Sigmoid colon (tissue), 7 donors: Measurements from ENCODE around the gene RBPJ. TPM values are rescaled to one million over a fixed set of nuclear protein-coding genes. Genes with fewer than 3 reads are reported as not detected.
"Not testable (repeated sequence)": the region's sequence is repeated elsewhere in the genome, so short reads cannot be mapped to it uniquely, and the experiment has no call there.

Source experiments
- DNase-seq: peaks from one replicate; pipeline ENCODE4 v3.0.0-alpha.2; 2019
- H3K27ac ChIP-seq, 4 donors: fragments of 200-600 bp; sonication (generic); one replicate each; pipeline ENCODE4 v1.5.1; 2016 to 2019; ENCODE audit warnings: mild to moderate bottlenecking in 1 of 4
- H3K27me3 ChIP-seq, 3 donors: fragments of 200-600 bp; sonication (generic); one replicate each; pipeline ENCODE4 v1.5.1; 2019; ENCODE audit warnings: mild to moderate bottlenecking in 1 of 3
- H3K36me3 ChIP-seq, 4 donors: fragments of 200-600 bp; sonication (generic); one replicate each; pipeline ENCODE4 v1.5.1; 2016 to 2019
- H3K4me1 ChIP-seq, 4 donors: fragments of 200-600 bp; sonication (generic); one replicate each; pipeline ENCODE4 v1.5.1; 2017 to 2019
- H3K4me3 ChIP-seq, 4 donors: fragments of 200-600 bp; sonication (generic); one replicate each; pipeline ENCODE4 v1.5.1; 2017 to 2019; ENCODE audit warnings: mild to moderate bottlenecking in 2 of 4, moderate library complexity in 1 of 4
- H3K9me3 ChIP-seq, 4 donors: fragments of 200-600 bp in 3 of 4; sonication (generic) in 3 of 4; one replicate each; pipeline versions ENCODE4 v1.5.1 to v1.6.1; 2013 to 2019
- EP300 ChIP-seq, 4 donors: sonication (generic); formaldehyde crosslinking; IDR thresholded peaks; one replicate each; pipeline ENCODE4 v1.6.1; 2017; ENCODE audit warnings: antibody characterized with exemption in 4 of 4
- POLR2A ChIP-seq, 2 donors: fragments of 450-650 bp; IDR thresholded peaks; one replicate each; pipeline ENCODE4 v1.6.1; 2016; ENCODE audit warnings: antibody characterized with exemption in 2 of 2, mild to moderate bottlenecking in 2 of 2, moderate library complexity in 2 of 2
- POLR2AphosphoS5 ChIP-seq, 4 donors: sonication (generic); formaldehyde crosslinking; IDR thresholded peaks; one replicate each; pipeline ENCODE4 v1.6.1; 2017; ENCODE audit warnings: antibody characterized with exemption in 4 of 4
- WGBS, 2 donors: extraction: QIAGEN DNeasy Blood & Tissue Kit; methylation state at CpG; one replicate each; pipeline ENCODE4 v1.1.7; 2013; 5-methylcytosine and 5-hydroxymethylcytosine counted together
- intact Hi-C: fragments of 100-400 bp; cut with DNase I; formaldehyde crosslinking; loops from one replicate; pipeline ENCODE4 v1.15.1; 2023
- polyA plus RNA-seq, 3 donors: library from polyadenylated mRNA; stranded (reverse); fragments of 200-250 nt; gene quantifications; one replicate each; pipeline ENCODE4 v1.2.3, GENCODE V29; 2013
- total RNA-seq, 4 donors: library from RNA; depleted of rRNA; stranded (reverse); fragments of >200 nt; gene quantifications; one replicate each; pipeline ENCODE4 v1.1.0, GENCODE V29; 2016
- TF ChIP-seq, protein P1 (sequence below), 4 experiments: fragments of 450-650 bp in 3 of 4; fragments of 200-600 bp in 1 of 4; IDR thresholded peaks; one replicate each; pipeline ENCODE4 v1.5.1; 2016 to 2019; ENCODE audit warnings: antibody characterized with exemption in 4 of 4, mild to moderate bottlenecking in 3 of 4, moderate library complexity in 2 of 4
- donor health status: healthy with polysubstance abuse.
- donor health status: Bipolar disorder and iron deficiency.
- donor health status: healthy.

The RBPJ gene
- total and polyA plus RNA-seq, 7 donors, result 15.0 to 114 (median 78.4) TPM

GRCh38 chr4:26356081-26356501, 35.3 kb downstream of the RBPJ start:
- Histone ChIP-seq H3K36me3 (no peaks in the 10 kb centered on the region), H3K4me3 (no peak overlapping the region), H3K9me3 (no peaks in the 10 kb centered on the region), H3K4me1 (peaks cover 0 to 37% (median 22%) of the 10 kb centered on the region in 4 donors), H3K27ac (no peak overlapping the region), H3K27me3 (no peaks in the 10 kb centered on the region)
- WGBS, 2 donors, result 41 to 63% methylated on average over 2 of the region's 2 CpGs
- TF ChIP-seq, protein P1, sequence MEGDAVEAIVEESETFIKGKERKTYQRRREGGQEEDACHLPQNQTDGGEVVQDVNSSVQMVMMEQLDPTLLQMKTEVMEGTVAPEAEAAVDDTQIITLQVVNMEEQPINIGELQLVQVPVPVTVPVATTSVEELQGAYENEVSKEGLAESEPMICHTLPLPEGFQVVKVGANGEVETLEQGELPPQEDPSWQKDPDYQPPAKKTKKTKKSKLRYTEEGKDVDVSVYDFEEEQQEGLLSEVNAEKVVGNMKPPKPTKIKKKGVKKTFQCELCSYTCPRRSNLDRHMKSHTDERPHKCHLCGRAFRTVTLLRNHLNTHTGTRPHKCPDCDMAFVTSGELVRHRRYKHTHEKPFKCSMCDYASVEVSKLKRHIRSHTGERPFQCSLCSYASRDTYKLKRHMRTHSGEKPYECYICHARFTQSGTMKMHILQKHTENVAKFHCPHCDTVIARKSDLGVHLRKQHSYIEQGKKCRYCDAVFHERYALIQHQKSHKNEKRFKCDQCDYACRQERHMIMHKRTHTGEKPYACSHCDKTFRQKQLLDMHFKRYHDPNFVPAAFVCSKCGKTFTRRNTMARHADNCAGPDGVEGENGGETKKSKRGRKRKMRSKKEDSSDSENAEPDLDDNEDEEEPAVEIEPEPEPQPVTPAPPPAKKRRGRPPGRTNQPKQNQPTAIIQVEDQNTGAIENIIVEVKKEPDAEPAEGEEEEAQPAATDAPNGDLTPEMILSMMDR (IDR thresholded peaks at IDR 0.05), result no peak
- TF ChIP-seq POLR2AphosphoS5 (IDR thresholded peaks at IDR 0.05), result no peak
- no peak for TF ChIP-seq EP300 (IDR thresholded peaks at IDR 0.05)
- no peak for TF ChIP-seq POLR2A (IDR thresholded peaks at IDR 0.05)
- no peak for DNase-seq
- intact Hi-C loops, result no loop called here

- 57 to 89% methylated on average over 32 of the region's 32 CpGs for WGBS, 2 donors
- H3K27ac ChIP-seq, DNase-seq, intact Hi-C loops, H3K9me3 ChIP-seq, H3K36me3 ChIP-seq, H3K27me3 ChIP-seq, H3K4me3 ChIP-seq: not testable (repeated sequence)
- H3K4me1 ChIP-seq, result peaks cover 0 to 51% (median 35%) of the 10 kb centered on the region in 4 donors
Observed at GRCh38 chr4:26359521-26359920, 38.7 kb downstream of the RBPJ start.

GRCh38 chr4:26360273-26360672, 39.5 kb downstream of the RBPJ start:
- TF ChIP-seq POLR2AphosphoS5 (IDR thresholded peaks at IDR 0.05) (no peak), POLR2A (IDR thresholded peaks at IDR 0.05) (no peak)
- TF ChIP-seq, protein P1 (IDR thresholded peaks at IDR 0.05), result no peak
- no peaks in the 10 kb centered on the region for H3K27me3 ChIP-seq
- intact Hi-C loops, result no loop called here
- WGBS, 2 donors, result 95% methylated on average over 4 of the region's 4 CpGs
- peaks cover 0 to 50% (median 32%) of the 10 kb centered on the region in 4 donors for H3K4me1 ChIP-seq
- H3K27ac ChIP-seq, result no peak overlapping the region
- DNase-seq, result no peak
- no peaks in the 10 kb centered on the region for H3K36me3 ChIP-seq
- H3K9me3 ChIP-seq, result no peaks in the 10 kb centered on the region
- H3K4me3 ChIP-seq, result no peak overlapping the region

GRCh38 chr4:26360864-26361263, 40.0 kb downstream of the RBPJ start:
- H3K27me3 ChIP-seq, result no peaks in the 10 kb centered on the region
- TF ChIP-seq POLR2A (IDR thresholded peaks at IDR 0.05) (no peak), POLR2AphosphoS5 (IDR thresholded peaks at IDR 0.05) (no peak), EP300 (IDR thresholded peaks at IDR 0.05) (no peak)
- TF ChIP-seq, protein P1 (IDR thresholded peaks at IDR 0.05), result no peak
- no peaks in the 10 kb centered on the region for H3K9me3 ChIP-seq
- H3K4me1 ChIP-seq, result peaks cover 0 to 45% (median 28%) of the 10 kb centered on the region in 4 donors
- H3K36me3 ChIP-seq, result no peaks in the 10 kb centered on the region
- H3K4me3 ChIP-seq, result no peak overlapping the region
- intact Hi-C loops, result no loop called here
- no peak overlapping the region for H3K27ac ChIP-seq
- WGBS, 2 donors, result 77 to 90% methylated on average over 5 of the region's 5 CpGs
- no peak for DNase-seq

GRCh38 chr4:26361297-26361696, 40.5 kb downstream of the RBPJ start:
- no peak overlapping the region for H3K4me3 ChIP-seq
- DNase-seq, result no peak
- intact Hi-C loops, result no loop called here
- no peaks in the 10 kb centered on the region for H3K9me3 ChIP-seq
- peaks cover 0 to 40% (median 24%) of the 10 kb centered on the region in 4 donors for H3K4me1 ChIP-seq
- H3K36me3 ChIP-seq, result no peaks in the 10 kb centered on the region
- TF ChIP-seq POLR2A (IDR thresholded peaks at IDR 0.05) (no peak), EP300 (IDR thresholded peaks at IDR 0.05) (no peak), POLR2AphosphoS5 (IDR thresholded peaks at IDR 0.05) (no peak)
- TF ChIP-seq, protein P1 (IDR thresholded peaks at IDR 0.05), result no peak
- no peaks in the 10 kb centered on the region for H3K27me3 ChIP-seq
- no peak overlapping the region for H3K27ac ChIP-seq
- WGBS, 2 donors, result 51 to 73% methylated on average over 2 of the region's 2 CpGs
